ENCODE results near the gene SENP8. TPM values are rescaled to one million over a fixed set of nuclear protein-coding genes. Genes with fewer than 3 reads are reported as not detected.

SENP8 gene
- total RNA-seq, 4 donors from 2014 or later = 1.5 to 2.8 (median 1.8) TPM

DNA sequence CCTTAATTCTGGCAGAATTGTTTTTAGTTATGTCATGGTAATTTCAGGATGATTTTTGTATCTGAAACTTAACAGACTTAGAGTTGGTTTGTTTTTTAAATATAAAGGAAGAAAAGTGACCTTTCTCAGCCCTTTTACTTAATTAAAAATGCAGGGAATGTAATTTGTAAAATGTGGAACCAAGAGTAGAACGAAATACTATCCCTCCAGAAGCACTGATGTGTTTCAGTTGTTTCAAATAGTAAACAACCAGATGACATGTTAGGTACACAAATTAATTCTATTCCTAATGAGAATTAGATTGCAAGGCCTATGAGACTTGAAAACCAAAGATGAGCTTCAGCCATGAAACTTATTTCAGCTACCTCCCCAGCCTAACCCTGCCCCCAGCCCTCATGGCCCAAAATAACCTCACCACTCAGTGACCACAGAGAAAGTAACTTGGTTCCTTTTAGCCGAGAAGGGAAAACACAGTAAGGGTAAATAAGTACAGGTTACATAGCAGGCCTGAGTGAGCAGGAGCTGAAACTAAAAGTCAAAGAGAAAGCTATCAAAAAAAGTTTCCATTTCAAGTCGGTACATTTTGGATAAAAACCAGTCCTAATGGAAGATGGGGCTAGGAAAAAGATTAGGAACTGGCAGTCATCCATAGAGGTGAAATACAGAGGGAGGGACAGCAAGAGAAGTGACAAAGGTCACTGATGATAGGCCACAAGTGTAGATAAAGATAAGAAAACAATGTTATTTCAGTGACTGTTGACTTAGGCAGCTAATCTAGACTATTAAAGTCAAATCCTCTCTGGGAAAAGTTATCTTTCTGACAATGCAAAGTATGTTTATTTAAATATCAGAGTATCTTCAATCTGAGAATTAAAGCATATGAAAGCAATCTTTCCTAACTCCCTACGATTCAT is 23.2 kb downstream of the SENP8 start:
- intact Hi-C loops (cut with DNase I) = no loop called here

DNA sequence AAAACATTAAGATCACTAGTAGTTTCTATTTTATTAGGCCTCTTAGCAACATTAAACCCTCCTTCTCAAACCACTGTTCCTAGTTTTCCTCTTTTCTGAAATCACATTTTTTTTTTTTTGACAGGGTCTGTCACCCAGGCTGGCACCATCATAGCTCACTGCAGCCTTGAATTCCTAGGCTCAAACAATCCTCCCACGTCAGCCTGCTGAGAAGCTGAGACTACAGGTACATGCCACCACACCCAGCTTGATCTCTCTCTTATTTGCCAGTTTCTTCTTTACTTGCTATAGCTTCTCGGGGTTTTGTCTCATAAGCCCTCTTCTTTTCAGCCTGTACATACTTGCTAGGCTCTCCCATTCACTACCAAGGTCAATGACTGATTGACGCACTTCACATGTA is 28.0 kb downstream of the SENP8 start:
- TF ChIP-seq, protein P1, sequence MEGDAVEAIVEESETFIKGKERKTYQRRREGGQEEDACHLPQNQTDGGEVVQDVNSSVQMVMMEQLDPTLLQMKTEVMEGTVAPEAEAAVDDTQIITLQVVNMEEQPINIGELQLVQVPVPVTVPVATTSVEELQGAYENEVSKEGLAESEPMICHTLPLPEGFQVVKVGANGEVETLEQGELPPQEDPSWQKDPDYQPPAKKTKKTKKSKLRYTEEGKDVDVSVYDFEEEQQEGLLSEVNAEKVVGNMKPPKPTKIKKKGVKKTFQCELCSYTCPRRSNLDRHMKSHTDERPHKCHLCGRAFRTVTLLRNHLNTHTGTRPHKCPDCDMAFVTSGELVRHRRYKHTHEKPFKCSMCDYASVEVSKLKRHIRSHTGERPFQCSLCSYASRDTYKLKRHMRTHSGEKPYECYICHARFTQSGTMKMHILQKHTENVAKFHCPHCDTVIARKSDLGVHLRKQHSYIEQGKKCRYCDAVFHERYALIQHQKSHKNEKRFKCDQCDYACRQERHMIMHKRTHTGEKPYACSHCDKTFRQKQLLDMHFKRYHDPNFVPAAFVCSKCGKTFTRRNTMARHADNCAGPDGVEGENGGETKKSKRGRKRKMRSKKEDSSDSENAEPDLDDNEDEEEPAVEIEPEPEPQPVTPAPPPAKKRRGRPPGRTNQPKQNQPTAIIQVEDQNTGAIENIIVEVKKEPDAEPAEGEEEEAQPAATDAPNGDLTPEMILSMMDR (IDR thresholded peaks at IDR 0.05) = no peak
- no peak for TF ChIP-seq POLR2A (IDR thresholded peaks at IDR 0.05)
- no peak overlapping the region for H3K4me3 ChIP-seq
- H3K36me3 ChIP-seq = no peaks in the 10 kb centered on the region
- no peak for DNase-seq
- intact Hi-C loops (cut with DNase I) = no loop called here
- H3K9me3 ChIP-seq = no peaks in the 10 kb centered on the region
- H3K27me3 ChIP-seq = no peaks in the 10 kb centered on the region
- no peak overlapping the region for H3K27ac ChIP-seq
- WGBS, 2 donors = 73 to 79% methylated on average over 3 of the region's 3 CpGs
- no peaks in the 10 kb centered on the region for H3K4me1 ChIP-seq

More for the DNA sequence above, 23.2 kb downstream of the SENP8 start:
- Histone ChIP-seq H3K4me3 (no peak overlapping the region), H3K9me3 (no peaks in the 10 kb centered on the region), H3K27ac (no peak overlapping the region), H3K36me3 (peaks cover 0 to 8% (median 0%) of the 10 kb centered on the region in 3 donors), H3K4me1 (no peaks in the 10 kb centered on the region), H3K27me3 (no peaks in the 10 kb centered on the region)
- TF ChIP-seq, protein P1 (IDR thresholded peaks at IDR 0.05) = no peak
- TF ChIP-seq POLR2A (IDR thresholded peaks at IDR 0.05) = no peak
- WGBS, 2 donors = 51 to 54% methylated on average over 4 of the region's 4 CpGs
- no peak for DNase-seq

- Histone ChIP-seq H3K27me3 (no peaks in the 10 kb centered on the region), H3K4me1 (no peaks in the 10 kb centered on the region)
Observed at GRCh38 chr15:72146934-72147333, 28.7 kb downstream of the SENP8 start.

DNA sequence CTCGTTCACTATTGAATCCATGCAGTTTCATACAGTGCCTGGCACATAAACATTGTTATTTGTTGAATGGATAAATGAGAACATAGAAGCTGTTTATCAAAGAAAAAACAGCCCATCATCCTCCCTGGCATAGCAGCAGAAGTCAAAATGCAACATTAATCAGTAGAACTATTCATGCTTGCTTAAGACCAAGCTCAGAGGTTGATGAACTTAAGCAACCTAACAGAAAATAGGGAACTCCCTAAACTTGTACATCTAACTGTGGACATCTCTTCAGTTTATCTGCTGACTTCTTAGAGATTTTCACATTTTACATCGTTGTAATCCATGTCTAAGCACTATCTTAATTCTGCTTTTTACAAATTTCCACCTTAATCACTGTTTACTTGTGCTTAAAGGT is 29.2 kb downstream of the SENP8 start:
- no peak overlapping the region for H3K4me3 ChIP-seq
- no peaks in the 10 kb centered on the region for H3K27me3 ChIP-seq
- DNase-seq = no peak
- no peaks in the 10 kb centered on the region for H3K9me3 ChIP-seq
- intact Hi-C loops (cut with DNase I) = no loop called here
- TF ChIP-seq, protein P1 (IDR thresholded peaks at IDR 0.05) = no peak
- TF ChIP-seq POLR2A (IDR thresholded peaks at IDR 0.05) = no peak
- 72 to 79% methylated on average over 2 of the region's 2 CpGs for WGBS, 2 donors
- no peaks in the 10 kb centered on the region for H3K4me1 ChIP-seq
- no peaks in the 10 kb centered on the region for H3K36me3 ChIP-seq
- no peak overlapping the region for H3K27ac ChIP-seq

More at GRCh38 chr15:72146934-72147333, 28.7 kb downstream of the SENP8 start:
- intact Hi-C loops (cut with DNase I) = no loop called here
- no peaks in the 10 kb centered on the region for H3K36me3 ChIP-seq
- DNase-seq = no peak
- H3K4me3 ChIP-seq = no peak overlapping the region
- TF ChIP-seq, protein P1 (IDR thresholded peaks at IDR 0.05) = no peak
- no peak for TF ChIP-seq POLR2A (IDR thresholded peaks at IDR 0.05)
- H3K9me3 ChIP-seq = no peaks in the 10 kb centered on the region
- no peak overlapping the region for H3K27ac ChIP-seq

- 80 to 81% methylated on average over 5 of the region's 5 CpGs for WGBS, 2 donors
- H3K27ac ChIP-seq = peak overlapping the region in 3 of 4 donors; percentile 17 to 84 (median 84)
- DNase-seq = no peak
Observed at GRCh38 chr15:72153269-72154000, 35.2 kb downstream of the SENP8 start.

More at GRCh38 chr15:72153269-72154000, 35.2 kb downstream of the SENP8 start:
- peaks cover 0 to 30% (median 13%) of the 10 kb centered on the region in 3 donors for H3K4me1 ChIP-seq
- H3K36me3 ChIP-seq = no peaks in the 10 kb centered on the region
- TF ChIP-seq POLR2A (IDR thresholded peaks at IDR 0.05) = no peak
- TF ChIP-seq, protein P1 (IDR thresholded peaks at IDR 0.05) = no peak
- no peak overlapping the region for H3K4me3 ChIP-seq
- no peaks in the 10 kb centered on the region for H3K27me3 ChIP-seq
- no peaks in the 10 kb centered on the region for H3K9me3 ChIP-seq
- intact Hi-C loops (cut with DNase I) = loop anchor here (10.0 kb wide), 1 partner anchor 349 kb away; no protein-coding TSS in a partner anchor
